Gastroesophageal sphincter (tissue), 3 donors: ENCODE measurements around the gene SPATA31D4.

ENCODE experiments used
- CTCF ChIP-seq, 4 experiments: fragments of 200-600 bp in 2 of 4; fragments of 450-650 bp in 2 of 4; sonication (generic) in 1 of 4; IDR thresholded peaks; one replicate each; pipeline ENCODE4 v1.5.1; 2017 to 2019; ENCODE audit warnings: antibody characterized with exemption in 4 of 4, mild to moderate bottlenecking in 2 of 4, moderate library complexity in 2 of 4
- POLR2A ChIP-seq, 2 donors: fragments of 450-650 bp; IDR thresholded peaks; one replicate each; pipeline ENCODE4 v1.6.1; 2017; ENCODE audit warnings: antibody characterized with exemption in 2 of 2, mild to moderate bottlenecking in 2 of 2, moderate library complexity in 1 of 2
- POLR2AphosphoS5 ChIP-seq: sonication (generic); formaldehyde crosslinking; IDR thresholded peaks from one replicate; pipeline ENCODE4 v1.6.1; 2017; ENCODE audit warnings: antibody characterized with exemption

DNA sequence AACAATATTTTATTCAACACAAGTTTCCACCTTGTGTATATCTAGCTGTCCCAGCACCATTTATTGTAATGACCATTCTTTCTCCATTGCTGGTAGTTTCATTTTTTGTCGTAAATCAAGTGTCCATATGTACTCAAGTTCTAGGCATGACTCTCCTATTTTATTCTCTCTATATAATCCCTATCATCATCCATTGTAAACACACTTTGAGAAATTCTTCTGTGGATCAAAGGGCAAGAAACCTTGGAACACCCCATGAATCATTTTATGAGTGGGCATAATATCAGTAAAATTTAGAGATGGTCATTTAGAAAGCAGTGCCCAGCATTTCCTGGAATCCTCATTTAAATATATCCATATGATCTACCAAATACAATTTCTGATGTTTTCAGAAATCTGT, 35.8 kb upstream of the SPATA31D4 start:
- no peak for TF ChIP-seq CTCF (IDR thresholded peaks at IDR 0.05)
- TF ChIP-seq POLR2AphosphoS5 = no peak
- TF ChIP-seq POLR2A (IDR thresholded peaks at IDR 0.05) = no peak
